Ammon's horn (tissue), 1 donor: Measurements from ENCODE around the gene PIAS2.
"Not testable (repeated sequence)": the region's sequence is repeated elsewhere in the genome, so short reads cannot be mapped to it uniquely, and the experiment has no call there.

Experiments
- DNase-seq: peaks from one replicate; pipeline ENCODE4 v3.0.0-alpha.2; 2016; ENCODE audit warnings: low spot score

Gene PIAS2

GRCh38 chr18:46830633-46831032 lies 86.7 kb downstream of the PIAS2 start:
- DNase-seq: no peak

- DNase-seq: no peak
These were observed 87.4 kb downstream of the PIAS2 start for GRCh38 chr18:46829947-46830346.

GRCh38 chr18:46829531-46829930 lies 87.8 kb downstream of the PIAS2 start:
- no peak for DNase-seq

GRCh38 chr18:46821856-46822711 lies 95.2 kb downstream of the PIAS2 start:
- no peak for DNase-seq

GRCh38 chr18:46820863-46821262 lies 96.4 kb downstream of the PIAS2 start:
- DNase-seq: no peak

- no peak for DNase-seq
These were observed 101.6 kb downstream of the PIAS2 start for GRCh38 chr18:46815661-46816060.

- no peak for DNase-seq
These were observed 102.9 kb downstream of the PIAS2 start for GRCh38 chr18:46814399-46814798.

- no peak for DNase-seq
These were observed 105.0 kb downstream of the PIAS2 start for GRCh38 chr18:46812311-46812710.

GRCh38 chr18:46810481-46811000 lies 106.8 kb downstream of the PIAS2 start:
- DNase-seq: no peak

GRCh38 chr18:46809145-46809544 lies 108.2 kb downstream of the PIAS2 start:
- DNase-seq: no peak

GRCh38 chr18:46795945-46796344 lies 121.4 kb downstream of the PIAS2 start:
- DNase-seq: not testable (repeated sequence)

GRCh38 chr18:46794607-46795006 lies 122.7 kb downstream of the PIAS2 start:
- DNase-seq: no peak

- no peak for DNase-seq
These were observed 123.7 kb downstream of the PIAS2 start for GRCh38 chr18:46793565-46793964.

GRCh38 chr18:46789088-46789487 lies 128.2 kb downstream of the PIAS2 start:
- DNase-seq: no peak

GRCh38 chr18:46787674-46788073 lies 129.6 kb downstream of the PIAS2 start:
- no peak for DNase-seq

- no peak for DNase-seq
These were observed 144.9 kb downstream of the PIAS2 start for GRCh38 chr18:46772357-46772756.

- DNase-seq: peak; percentile 34
These were observed 146.2 kb downstream of the PIAS2 start for GRCh38 chr18:46771141-46771540.

- DNase-seq: no peak
These were observed 146.6 kb downstream of the PIAS2 start for GRCh38 chr18:46770708-46771107.

GRCh38 chr18:46768166-46768921 lies 149.0 kb downstream of the PIAS2 start:
- DNase-seq: no peak

- no peak for DNase-seq
These were observed 150.1 kb downstream of the PIAS2 start for GRCh38 chr18:46767217-46767616.

- no peak for DNase-seq
These were observed 152.7 kb downstream of the PIAS2 start for GRCh38 chr18:46764586-46764985.

GRCh38 chr18:46761059-46761769 lies 156.1 kb downstream of the PIAS2 start:
- DNase-seq: peak; percentile 74
